Colon (tissue), 2 donors: Measurements from ENCODE around the gene SIM2.

ENCODE experiments used
- FAIRE-seq: peaks from 2 replicates; lab custom pipeline; 2012; peaks lifted over from hg19 to GRCh38; lab: Jason Lieb, UNC
- donor health status: control.
- donor health status: control.

The SIM2 gene

GRCh38 chr21:36766511-36766910, 67.6 kb downstream of the SIM2 start:
- FAIRE-seq = no peak

- FAIRE-seq = no peak
These were observed 68.2 kb downstream of the SIM2 start for GRCh38 chr21:36767096-36767495.

- no peak for FAIRE-seq
These were observed 69.6 kb downstream of the SIM2 start for GRCh38 chr21:36768496-36768895.

- no peak for FAIRE-seq
These were observed 70.3 kb downstream of the SIM2 start for GRCh38 chr21:36769051-36769839.

- no peak for FAIRE-seq
These were observed 74.2 kb downstream of the SIM2 start for GRCh38 chr21:36773117-36773516.

GRCh38 chr21:36773995-36774394, 75.1 kb downstream of the SIM2 start:
- no peak for FAIRE-seq

GRCh38 chr21:36776981-36777617, 78.2 kb downstream of the SIM2 start:
- no peak for FAIRE-seq

- FAIRE-seq = no peak
These were observed 81.9 kb downstream of the SIM2 start for GRCh38 chr21:36780861-36781260.

- FAIRE-seq = no peak
These were observed 84.9 kb downstream of the SIM2 start for GRCh38 chr21:36783612-36784374.

- no peak for FAIRE-seq
These were observed 86.0 kb downstream of the SIM2 start for GRCh38 chr21:36784947-36785346.

- FAIRE-seq = no peak
These were observed 86.7 kb downstream of the SIM2 start for GRCh38 chr21:36785615-36786014.

- FAIRE-seq = no peak
These were observed 87.3 kb downstream of the SIM2 start for GRCh38 chr21:36786186-36786585.

GRCh38 chr21:36788120-36788638, 89.3 kb downstream of the SIM2 start:
- no peak for FAIRE-seq

GRCh38 chr21:36790616-36791015, 91.7 kb downstream of the SIM2 start:
- FAIRE-seq = no peak

- FAIRE-seq = no peak
These were observed 92.3 kb downstream of the SIM2 start for GRCh38 chr21:36791180-36791579.

GRCh38 chr21:36791695-36792470, 93.0 kb downstream of the SIM2 start:
- FAIRE-seq = no peak

- FAIRE-seq = no peak
These were observed 93.6 kb downstream of the SIM2 start for GRCh38 chr21:36792505-36792967.

- no peak for FAIRE-seq
These were observed 97.2 kb downstream of the SIM2 start for GRCh38 chr21:36796070-36796469.

GRCh38 chr21:36798491-36798890, 99.6 kb downstream of the SIM2 start:
- no peak for FAIRE-seq
